Islet of Langerhans (tissue), 1 donor: ENCODE data around the gene HAS3.

Experiments used
- FAIRE-seq: peaks from one replicate; lab custom pipeline; 2011; peaks lifted over from hg19 to GRCh38; lab: Jason Lieb, UNC

The HAS3 gene

DNA sequence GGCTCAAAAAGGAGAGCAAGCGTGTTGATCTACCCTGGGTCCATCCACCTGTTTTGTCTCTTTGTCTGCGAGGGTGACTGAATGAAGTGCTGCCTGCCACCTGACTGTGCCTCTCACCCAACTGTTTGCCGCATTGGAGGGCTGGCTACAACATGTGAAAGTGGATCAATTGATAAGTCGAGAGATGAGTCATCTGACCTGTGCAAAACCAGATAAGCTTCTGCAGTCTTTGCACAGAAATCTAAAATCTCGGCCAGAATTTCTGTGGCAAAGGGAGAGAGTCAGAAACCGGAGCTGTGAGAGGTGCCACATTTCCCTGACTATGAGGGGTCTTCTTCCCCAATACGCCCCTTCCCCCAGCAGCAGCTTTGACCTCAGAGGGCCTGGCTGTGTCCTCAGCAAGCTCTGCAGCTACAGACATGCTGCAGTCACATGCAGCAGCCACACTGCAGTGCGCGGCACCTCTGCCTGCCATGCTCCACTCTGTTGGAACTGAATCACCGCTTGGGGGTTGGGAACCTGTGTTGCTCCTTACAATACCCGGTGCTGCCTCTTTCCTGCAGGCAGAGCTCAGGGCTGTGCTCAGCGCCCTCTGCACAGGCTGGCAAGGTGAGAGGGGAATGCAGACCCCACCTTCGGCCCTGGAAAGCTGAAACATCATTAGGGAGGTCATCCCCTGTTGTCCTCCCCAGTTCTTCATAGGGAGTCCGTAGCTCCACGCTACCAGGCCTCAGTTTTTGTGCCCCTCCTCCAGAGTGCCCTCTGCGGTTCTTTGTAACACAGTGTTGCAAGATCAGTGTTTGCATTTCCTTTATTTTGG lies 16.2 kb upstream of the HAS3 start:
- FAIRE-seq, result no peak

DNA sequence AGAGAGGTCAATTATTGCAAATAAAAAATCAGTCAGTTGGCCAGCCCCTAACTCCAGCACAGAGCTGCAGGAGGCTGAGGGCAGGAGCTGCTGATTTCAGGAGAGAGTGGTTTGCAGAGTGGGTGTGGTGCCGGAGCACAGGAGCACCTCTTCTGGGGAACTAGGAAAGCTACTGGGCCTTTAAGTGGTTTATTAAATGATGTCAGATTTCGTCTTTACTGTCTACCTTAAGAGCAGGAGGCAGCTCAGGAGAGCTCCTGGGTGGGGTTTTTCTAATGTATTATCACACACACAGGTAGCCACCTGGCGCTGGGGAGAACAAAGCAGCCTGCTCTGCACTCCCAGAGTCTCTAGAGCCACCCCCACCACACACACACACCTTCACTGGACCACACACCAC lies 11.5 kb upstream of the HAS3 start:
- FAIRE-seq, result no peak

DNA sequence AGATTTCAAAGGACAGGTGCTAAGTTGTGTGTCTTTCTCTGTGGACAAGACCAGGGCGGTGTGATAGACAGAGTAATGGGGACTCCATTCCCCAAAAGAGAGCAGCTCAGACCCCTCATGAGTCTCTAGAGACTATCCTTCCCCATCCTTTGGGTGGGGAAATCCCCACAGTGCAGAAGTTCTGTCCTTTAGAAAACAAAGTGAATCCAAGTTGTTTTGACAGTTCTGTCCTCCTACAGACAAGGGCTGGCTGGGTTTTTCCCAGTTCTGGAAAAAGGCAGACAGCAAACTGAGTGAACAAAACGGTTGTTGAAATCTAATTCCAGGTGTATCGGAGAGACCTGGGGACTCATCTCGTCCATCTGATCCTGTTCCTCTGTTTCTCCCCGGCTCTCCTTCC lies 11.0 kb upstream of the HAS3 start:
- FAIRE-seq, result no peak

DNA sequence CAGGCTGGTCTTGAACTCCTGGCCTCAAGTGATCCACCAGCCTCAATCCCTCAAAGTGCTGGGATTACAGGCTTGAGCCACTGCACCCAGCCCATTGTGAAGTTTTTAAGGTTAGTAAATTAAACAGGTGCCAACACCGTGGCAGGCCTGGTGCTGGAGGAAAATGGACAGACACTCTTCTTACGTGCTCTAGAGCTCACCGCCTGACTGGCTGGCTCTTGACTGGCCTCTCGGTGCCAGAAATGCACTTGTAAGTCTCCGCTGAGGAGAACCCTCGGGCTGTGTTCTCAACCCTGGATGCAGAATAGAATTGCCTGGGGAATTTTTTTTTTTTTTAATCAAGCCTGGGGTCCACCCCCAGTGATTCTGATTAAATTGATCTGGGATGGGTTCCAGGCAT lies 10.3 kb upstream of the HAS3 start:
- no peak for FAIRE-seq

DNA sequence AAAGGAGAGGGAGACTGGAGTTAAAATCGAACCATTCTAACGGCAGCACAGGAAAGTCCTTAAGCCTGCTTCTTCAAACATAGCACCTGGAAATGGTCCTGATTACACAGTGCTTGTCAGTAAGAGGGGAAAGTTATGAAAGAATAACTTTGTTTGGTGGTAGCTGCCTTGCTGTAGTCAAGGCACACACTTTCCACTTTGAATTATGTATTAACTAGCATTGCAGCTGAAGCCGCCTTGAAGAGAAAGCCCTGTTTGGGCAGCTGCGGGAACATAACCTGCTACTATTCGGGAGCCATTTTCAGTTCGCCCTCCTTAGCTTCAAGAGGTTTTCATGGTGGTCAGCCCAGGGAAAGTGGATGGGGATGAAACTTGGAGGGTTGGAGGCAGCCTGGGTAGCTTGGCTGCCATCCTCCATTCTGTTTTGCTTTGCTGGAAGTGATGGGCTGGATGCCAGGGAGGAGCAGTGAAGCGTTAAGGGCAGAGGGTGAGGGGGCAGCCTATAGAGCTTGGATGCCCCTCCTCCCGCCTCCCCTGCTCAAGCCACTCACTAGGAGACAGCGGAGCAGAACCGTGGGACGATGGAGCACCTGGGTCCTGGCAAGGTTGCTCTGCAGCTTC lies 5.3 kb upstream of the HAS3 start:
- no peak for FAIRE-seq

DNA sequence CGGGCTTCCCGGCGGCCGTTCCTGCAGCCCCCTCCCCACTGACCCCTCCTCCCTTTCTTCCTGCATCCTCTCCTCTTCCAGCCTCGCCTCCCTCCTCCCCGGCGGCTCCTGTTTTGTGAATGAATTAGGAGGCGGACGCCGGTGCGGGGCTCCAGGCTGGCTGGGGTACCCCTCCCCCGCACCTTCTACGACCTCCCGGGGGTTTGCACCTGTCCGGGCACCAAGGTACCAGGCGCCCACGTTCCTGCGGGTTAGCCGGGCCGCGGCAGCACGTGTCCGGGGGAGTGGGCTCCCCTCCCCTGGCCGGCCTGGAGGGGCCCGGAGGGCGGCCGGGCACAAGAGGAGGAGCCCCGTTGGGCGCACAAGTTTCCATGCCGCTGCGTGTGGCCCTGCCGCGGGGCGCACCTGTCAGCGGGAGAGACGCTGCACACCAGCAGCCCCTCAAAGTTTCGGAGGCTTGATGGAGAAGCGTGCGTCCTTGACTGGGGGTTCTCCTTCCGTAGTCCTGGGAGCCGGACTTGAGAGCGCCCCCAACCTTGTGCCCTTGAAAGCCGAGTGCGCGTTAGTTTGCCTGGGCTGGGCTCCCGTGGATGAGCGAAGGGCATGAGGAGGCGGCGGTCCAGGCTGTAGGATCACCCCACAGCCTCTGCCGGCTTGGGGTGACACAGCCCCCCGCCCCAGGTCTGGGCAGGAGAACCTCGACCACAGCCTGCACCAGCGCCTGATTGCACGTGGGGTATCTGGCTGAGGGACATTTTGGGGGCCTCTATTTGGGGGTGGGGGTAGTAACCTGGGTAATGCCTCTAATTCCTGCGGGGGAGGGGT lies 1.2 kb downstream of the HAS3 start:
- no peak for FAIRE-seq

DNA sequence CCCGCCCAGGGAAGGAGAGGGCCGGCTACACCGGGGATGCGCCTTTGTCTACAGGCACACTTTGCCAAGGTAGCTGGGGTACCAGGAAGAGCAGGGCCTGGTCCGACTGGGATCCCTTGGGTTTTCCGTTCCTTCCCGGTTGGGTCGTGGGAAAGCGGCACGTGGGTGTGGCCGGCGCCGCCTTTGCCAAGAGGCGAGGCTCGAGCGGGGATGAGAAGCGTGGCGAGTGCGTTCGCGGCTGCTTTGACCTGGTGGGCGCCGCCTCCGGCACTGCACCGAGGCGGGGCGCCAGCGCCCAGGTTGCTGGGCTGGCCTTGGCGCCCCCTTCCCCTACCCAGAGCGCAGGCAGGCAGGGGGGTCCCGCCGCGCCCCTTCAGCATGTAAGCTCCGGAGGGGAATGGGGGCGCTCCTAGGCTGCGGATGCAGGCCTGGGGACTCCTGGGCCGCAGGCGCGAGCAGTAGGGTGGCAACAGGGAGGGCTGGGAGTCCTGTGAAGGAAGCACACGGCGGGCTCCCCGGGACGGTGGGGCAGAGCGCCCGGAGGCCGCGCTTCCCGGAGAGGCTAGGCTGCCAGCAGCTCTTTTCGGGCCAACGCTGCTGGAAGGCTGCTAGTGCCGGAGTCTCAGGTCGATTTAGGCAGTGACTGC lies 2.0 kb downstream of the HAS3 start:
- no peak for FAIRE-seq

DNA sequence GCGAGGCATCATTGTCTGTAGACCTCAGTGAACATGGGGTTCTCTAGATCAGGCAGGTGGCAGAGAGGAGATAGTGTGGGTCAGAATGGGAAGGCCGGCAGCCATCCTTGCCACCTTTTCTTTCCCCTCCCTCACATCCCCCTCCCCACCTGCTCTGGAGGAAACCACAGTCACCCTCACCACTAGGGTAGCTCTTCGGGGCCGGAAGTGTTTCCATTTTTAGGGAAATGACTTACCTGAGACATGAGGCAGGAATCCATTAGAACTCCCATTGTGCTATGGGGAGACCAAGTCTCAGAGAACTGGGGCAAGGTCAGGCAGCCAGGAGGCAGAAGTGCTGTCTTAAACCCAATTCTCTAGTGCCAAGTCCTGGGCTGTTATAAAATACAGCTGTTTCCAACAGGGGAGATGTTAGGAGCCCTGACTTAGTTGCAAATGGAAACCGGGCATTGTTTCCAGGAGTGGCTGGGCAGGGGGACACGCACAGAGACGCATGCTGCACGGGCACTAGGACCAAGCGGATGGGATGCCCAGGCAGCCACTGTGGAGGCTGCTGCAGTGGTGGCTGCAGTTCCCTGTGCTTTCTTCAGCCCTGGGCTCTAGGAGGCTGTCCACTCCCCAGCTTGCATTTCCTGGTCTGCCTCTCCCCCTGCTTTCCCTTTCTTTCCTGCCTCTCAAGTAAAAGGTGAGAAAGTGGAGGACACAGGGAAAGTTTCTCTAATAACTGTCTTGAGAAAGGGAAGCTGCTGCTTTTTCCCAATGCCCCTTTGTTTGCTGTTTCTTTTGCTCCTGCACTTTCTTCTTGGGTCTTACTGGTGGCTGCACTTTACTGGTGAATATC lies 2.8 kb downstream of the HAS3 start:
- FAIRE-seq, result no peak

DNA sequence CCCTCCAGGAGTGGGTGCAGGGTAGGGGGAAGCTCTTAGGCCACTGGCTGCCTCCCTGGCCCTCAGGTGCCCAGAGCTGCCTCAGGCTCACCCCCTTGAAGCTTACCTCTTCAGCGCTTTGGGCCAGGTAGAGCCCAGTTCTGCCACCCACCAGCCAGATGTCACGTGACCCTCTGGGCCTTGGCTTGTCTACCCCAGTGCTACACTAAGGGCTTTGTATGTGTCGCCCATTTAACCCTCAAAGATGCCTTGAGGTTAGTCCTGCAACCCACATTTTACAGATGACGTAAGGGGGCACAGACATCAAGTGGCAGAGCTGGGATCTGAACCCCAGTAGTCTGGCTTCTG lies 3.4 kb downstream of the HAS3 start:
- FAIRE-seq, result no peak

DNA sequence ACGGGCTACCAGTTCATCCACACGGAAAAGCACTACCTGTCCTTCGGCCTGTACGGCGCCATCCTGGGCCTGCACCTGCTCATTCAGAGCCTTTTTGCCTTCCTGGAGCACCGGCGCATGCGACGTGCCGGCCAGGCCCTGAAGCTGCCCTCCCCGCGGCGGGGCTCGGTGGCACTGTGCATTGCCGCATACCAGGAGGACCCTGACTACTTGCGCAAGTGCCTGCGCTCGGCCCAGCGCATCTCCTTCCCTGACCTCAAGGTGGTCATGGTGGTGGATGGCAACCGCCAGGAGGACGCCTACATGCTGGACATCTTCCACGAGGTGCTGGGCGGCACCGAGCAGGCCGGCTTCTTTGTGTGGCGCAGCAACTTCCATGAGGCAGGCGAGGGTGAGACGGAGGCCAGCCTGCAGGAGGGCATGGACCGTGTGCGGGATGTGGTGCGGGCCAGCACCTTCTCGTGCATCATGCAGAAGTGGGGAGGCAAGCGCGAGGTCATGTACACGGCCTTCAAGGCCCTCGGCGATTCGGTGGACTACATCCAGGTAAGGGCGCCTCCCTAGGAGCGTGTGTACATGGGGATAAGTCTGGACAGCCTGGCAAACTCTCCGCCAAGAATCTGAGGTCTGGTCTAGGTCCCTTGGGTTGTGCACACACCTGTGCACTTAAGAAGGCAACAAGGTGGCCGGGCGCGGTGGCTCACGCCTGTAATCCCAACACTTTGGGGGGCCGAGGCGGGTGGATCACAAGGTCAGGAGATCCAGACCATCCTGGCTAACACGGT lies 4.2 kb downstream of the HAS3 start:
- FAIRE-seq, result no peak

DNA sequence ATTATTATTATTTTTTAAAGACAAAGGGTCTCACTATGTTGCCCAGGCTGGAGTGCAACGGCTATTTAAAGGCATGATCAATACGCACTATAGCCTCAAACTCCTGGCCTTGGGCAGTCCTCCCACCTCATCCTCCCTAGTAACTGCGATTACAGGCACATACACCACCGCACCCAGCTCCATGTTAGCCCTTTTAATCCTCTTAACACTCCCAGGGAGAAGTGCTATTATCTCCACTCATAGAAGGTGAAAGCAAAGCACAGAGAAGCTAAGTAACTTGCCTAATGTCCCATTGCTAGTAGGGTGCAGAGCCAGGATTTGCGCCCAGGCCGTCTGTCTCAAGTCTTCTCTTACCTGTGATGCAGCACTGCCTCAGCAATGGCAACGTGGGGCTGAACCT lies 5.0 kb downstream of the HAS3 start:
- FAIRE-seq, result no peak

DNA sequence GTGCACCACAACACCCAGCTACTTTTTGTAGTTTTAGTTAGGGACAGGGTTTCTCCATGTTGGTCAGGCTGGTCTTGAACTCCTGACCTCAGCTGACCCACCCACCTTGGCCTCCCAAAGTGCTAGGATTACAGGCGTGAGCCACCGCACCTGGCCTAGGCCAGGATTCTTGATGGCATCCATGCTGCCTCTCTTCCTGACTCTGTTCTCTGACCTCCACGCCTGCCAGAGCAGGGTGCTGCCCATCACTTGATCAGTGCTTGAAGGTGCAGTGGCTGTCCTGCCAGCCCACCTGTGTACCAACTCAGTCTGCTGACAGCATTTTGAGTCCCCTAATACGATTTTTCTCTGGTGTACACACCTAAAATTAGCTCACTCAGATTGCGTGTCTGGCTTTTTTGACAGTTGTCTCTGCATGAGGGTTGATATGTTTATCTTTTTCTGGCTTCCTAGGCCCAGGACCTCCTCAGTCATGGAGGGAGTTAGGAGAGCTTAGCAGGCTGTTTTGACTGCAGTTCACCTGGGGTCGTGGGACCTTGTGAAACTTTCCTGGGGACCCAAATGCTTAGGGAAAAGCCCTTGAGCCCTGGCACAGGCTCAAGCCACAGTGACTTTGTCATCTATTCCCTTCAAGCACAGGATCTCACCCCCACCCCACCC lies 5.9 kb downstream of the HAS3 start:
- FAIRE-seq, result no peak

DNA sequence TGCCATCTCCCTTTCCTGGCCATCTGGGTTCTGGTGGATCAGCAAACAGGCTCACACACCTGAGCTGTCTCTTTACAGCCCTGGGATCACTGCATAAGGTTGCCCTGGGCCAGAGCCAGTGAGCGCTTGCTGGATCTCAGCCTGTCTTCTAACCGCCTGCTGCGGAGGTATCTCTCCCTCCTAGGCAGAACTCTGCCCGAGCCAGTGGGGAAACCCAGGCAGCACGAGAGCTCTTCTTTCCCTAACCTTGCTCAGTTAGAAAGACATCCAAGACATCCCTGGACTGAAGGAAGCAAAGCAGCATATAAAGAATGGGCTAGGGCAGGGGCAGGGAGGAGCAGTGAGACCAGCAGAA lies 6.4 kb downstream of the HAS3 start:
- FAIRE-seq, result no peak

DNA sequence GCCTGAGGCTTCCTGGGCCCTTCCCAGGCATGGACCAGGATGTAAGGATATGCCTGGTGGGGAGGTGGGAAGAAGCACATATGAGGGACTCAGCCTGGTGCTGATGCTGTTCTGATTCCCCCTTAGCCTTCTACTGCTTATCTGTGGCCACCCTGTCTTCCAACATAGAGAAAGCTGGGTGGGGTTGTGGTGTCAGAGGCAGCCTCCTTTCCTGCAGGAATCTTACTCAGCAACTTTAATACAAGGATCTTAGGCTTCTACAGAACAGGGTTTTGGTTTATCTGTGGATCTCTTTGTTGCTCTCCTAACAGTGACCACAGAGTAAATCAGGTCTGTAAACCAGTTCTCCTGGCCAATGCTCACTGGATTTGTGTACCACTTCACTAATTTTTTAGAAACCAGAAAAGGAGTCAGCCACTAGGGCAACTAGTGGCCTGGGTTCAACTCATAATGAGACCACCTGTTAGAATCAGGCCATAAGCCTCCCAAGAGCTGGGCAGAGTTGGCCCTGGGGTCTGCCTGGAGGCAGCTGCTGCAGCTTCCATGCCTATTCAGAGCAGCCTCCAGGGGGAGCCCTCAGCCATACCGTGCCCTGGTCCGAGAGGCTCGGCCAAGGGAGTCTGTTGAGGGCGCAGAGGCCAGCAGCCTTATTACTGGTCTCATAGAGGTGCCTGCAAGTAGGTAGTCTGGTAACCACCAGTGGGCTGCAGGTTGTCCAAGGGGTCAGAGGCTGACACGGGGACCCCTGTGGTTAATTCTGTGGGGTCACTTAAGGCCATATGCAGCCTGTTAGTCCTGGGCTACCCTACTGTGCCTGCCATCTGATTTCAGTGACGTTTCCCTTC lies 7.1 kb downstream of the HAS3 start:
- no peak for FAIRE-seq

DNA sequence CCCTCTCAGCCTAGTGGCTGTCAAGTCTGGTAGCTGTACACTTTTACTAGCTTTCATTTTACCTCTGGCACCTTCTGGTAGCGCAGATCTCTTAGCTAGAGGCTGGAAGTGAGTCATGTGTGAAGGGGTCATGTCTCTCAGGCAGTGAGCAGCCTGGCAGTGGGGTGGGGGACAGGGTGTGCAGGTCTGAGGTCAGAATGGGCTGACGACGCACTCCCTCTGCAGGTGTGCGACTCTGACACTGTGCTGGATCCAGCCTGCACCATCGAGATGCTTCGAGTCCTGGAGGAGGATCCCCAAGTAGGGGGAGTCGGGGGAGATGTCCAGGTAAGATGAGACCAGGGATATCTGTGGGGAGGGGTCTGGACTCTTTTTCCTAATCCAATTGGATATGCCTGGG lies 7.8 kb downstream of the HAS3 start:
- FAIRE-seq, result no peak

DNA sequence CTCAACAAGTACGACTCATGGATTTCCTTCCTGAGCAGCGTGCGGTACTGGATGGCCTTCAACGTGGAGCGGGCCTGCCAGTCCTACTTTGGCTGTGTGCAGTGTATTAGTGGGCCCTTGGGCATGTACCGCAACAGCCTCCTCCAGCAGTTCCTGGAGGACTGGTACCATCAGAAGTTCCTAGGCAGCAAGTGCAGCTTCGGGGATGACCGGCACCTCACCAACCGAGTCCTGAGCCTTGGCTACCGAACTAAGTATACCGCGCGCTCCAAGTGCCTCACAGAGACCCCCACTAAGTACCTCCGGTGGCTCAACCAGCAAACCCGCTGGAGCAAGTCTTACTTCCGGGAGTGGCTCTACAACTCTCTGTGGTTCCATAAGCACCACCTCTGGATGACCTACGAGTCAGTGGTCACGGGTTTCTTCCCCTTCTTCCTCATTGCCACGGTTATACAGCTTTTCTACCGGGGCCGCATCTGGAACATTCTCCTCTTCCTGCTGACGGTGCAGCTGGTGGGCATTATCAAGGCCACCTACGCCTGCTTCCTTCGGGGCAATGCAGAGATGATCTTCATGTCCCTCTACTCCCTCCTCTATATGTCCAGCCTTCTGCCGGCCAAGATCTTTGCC lies 9.0 kb downstream of the HAS3 start:
- FAIRE-seq, result no peak

DNA sequence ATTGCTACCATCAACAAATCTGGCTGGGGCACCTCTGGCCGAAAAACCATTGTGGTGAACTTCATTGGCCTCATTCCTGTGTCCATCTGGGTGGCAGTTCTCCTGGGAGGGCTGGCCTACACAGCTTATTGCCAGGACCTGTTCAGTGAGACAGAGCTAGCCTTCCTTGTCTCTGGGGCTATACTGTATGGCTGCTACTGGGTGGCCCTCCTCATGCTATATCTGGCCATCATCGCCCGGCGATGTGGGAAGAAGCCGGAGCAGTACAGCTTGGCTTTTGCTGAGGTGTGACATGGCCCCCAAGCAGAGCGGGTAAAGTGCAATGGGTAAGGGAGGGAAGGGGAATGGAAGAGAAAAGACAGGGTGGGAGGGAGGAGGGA lies 9.5 kb downstream of the HAS3 start:
- no peak for FAIRE-seq

DNA sequence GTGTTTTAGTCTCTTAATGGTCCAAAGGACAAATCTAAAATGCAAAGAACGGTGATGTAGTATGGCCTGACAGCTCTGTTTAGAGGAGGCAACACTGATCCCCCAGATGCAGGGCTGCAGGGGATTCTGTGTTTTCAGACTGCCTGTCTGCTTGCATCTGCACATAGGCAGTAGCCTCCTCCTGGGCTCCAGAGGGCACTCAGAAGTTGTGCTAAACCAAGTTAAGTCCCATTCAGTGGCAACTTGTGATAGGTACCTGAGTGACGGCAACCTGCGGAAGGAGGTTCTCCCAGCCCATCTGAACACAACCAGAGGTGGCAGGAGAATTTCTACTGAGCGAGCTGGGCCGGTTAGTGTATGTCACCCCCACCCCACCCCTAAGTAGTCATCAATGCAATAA lies 9.9 kb downstream of the HAS3 start:
- FAIRE-seq, result no peak

DNA sequence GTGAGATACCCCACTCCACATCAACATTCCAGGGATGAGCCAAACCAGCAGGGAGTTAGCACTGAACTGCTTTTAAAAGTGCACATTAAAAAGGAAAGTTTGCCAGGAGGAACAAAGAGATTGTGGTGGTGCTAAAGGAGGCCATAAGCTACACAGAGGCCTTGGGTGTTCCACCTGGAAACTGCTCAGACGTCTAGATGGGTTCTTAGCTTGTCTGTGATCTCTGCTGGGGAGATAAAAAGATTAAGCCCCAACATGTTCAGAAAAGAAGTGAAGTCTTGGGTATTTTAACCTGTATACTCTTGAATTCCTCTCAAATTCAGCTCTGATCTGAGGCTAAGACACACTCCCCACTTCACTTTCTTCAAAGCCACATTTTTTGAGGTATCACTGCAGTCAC lies 10.4 kb downstream of the HAS3 start:
- FAIRE-seq, result no peak
